Activated CD8-positive, alpha-beta memory T cell treated with anti-CD3 and anti-CD28 coated beads for 1 hour (primary cell): Measurements from ENCODE around the gene ZNFX1.
"Not testable (repeated sequence)": the region's sequence is repeated elsewhere in the genome, so short reads cannot be mapped to it uniquely, and the experiment has no call there.

Experiments
- DNase-seq, 2 donors: peaks; one replicate each; pipeline ENCODE4 v3.0.0-alpha.2; 2020; ENCODE audit warnings: low read depth in 1 of 2; ENCODE audit errors: extremely low read depth in 1 of 2

Gene ZNFX1

DNA sequence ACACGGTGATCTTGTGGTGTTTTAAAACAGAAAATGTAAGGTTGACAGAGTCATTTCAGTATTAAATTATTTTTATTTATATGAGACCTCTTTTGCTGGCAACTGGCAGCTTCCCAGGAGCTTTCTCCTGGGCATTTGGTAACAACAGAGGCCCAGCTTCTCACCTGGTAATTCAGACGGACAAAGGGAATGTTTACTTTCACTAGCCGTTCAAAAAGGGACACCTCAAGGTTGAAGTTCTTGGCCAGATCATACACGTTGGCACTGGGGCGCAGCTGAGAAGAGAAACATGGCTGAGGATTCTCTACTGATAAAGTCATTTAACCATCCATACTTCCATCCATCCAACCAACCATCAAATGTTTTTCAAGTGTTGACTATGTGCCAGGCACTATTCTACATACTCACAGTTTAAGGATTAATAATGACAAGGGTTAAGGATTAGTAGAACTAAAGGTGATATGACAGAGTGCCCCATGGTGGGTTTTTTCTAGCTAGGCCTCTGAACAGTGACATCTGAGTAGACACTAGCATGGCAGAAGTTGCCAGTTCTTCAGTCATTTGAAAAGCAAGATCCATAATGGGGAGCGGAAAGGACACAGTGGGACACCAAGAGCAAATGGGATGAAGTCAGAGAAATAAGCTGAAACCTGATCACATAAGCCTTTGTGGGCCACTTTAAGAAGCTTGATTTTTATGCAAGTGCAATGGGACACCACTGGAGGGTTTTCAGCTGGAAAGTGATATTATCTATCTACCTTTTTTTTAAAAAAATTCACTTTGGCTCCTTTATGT is 25.1 kb downstream of the ZNFX1 start:
- no peak for DNase-seq

GRCh38 chr20:49248879-49249665 is 28.8 kb downstream of the ZNFX1 start:
- no peak for DNase-seq

- DNase-seq: no peak
These were observed 29.6 kb downstream of the ZNFX1 start for GRCh38 chr20:49248301-49248700.

- DNase-seq: no peak
These were observed 30.1 kb downstream of the ZNFX1 start for GRCh38 chr20:49247792-49248191.

DNA sequence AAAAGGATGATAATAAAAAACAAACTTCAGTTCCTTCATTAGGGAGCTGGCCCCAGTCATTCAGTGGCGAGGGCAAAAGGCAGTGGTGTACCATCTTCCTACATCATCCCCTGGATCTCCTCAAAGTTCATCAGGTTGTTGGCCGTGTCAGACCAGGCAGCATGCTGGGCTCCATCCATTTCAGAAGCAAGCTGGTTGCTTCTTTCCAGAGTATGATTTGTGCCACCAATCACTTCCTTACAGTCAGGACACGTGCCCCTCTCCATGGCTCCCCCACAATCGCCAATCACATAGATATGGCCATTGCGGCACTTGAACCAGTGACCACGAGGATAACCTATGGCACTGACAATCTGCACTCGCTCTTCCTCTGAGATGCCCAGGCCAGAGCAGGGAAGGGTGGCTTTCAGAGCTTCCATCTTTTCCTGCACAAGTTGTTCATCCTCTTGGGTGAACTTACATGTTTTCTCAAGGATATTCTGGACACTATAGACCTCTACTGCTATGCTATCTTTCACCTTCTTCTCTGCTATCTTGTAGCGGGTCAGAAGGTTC is 30.6 kb downstream of the ZNFX1 start:
- DNase-seq: no peak

- DNase-seq: no peak
These were observed 31.7 kb downstream of the ZNFX1 start for GRCh38 chr20:49245921-49246740.

GRCh38 chr20:49237531-49237930 is 40.3 kb downstream of the ZNFX1 start:
- DNase-seq: no peak

- no peak for DNase-seq
These were observed 41.6 kb downstream of the ZNFX1 start for GRCh38 chr20:49236301-49236700.

- DNase-seq: no peak
These were observed 43.0 kb downstream of the ZNFX1 start for GRCh38 chr20:49234831-49235230.

GRCh38 chr20:49233226-49233625 is 44.6 kb downstream of the ZNFX1 start:
- DNase-seq: no peak

GRCh38 chr20:49231471-49231870 is 46.4 kb downstream of the ZNFX1 start:
- no peak for DNase-seq

DNA sequence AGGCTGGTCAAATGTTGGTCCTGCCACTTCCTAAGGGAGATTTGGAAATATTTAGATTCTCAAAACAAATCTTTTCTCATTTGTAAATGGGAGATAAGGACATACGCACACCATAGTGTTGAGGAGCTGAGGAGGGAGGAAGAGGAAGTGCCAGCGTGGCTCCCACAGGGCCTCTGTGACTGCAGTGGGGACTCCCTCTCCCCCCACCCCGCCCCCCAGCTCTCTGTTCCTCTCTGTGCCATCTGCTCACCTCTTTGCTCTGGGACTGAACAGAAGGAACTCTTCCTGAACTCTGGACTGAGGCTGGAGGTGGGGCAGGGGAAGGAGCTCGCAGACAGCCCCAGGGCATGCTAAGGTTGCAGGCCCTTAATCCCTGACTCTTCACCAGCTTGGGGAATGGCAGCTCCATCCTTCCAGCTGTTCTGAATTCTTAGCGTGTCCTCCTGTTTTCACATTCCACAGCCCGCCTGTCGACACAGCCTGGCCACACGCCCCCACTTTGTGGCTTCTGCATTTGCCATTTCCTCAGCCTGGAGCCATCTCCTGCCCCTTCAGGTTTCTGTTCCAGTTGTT is 47.2 kb downstream of the ZNFX1 start:
- no peak for DNase-seq

- DNase-seq: no peak
These were observed 47.8 kb downstream of the ZNFX1 start for GRCh38 chr20:49230021-49230420.

- DNase-seq: no peak
These were observed 48.5 kb downstream of the ZNFX1 start for GRCh38 chr20:49229381-49229780.

GRCh38 chr20:49228676-49229075 is 49.2 kb downstream of the ZNFX1 start:
- no peak for DNase-seq

- DNase-seq: no peak
These were observed 52.0 kb downstream of the ZNFX1 start for GRCh38 chr20:49225896-49226295.

GRCh38 chr20:49219924-49220831 is 57.7 kb downstream of the ZNFX1 start:
- no peak for DNase-seq

DNA sequence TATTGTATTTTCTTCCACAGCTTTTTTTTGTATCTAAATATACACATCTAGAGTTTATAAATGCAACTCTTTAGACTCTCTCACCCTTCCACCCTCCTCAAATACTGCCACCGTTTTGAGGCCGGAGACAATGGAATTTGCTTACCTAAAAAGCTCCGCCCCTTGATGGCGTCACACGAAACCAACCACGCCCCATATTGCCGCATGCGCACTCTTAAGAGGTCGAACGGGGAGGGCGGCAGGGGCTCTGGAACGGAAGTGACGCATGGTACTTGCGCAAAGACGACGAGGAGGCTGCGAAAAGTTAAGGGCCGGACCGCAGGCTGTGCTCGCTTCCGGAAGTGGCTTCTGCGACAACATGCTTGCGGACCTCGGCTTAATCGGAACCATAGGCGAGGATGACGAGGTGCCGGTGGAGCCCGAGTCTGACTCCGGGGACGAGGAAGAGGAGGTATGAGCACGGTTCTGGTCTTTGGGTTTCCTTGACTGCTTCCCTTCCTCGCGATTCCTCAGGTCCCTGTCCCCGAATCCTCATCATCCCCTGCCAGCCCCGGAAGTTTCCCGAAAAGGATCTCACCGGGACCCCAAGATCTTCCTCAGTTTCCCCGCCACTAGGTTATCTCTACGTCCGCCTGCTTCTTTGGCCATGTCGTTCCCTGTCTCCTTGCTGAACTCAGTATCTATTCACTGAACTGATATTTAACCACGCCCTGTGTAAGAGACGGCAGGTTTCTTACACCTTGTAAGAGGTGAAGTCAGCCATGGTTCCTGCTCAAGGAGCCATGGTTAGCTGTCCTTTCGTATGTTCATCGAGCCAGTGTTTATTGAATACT is 58.5 kb downstream of the ZNFX1 start, which contains the start of gene DDX27:
Gene DDX27, plus strand, starts transcription at position 326 of the 833 bp plus-strand sequence. Its CDS starts 33 bp downstream, at position 359.
- peak; percentile 91 to 92 for DNase-seq

DNA sequence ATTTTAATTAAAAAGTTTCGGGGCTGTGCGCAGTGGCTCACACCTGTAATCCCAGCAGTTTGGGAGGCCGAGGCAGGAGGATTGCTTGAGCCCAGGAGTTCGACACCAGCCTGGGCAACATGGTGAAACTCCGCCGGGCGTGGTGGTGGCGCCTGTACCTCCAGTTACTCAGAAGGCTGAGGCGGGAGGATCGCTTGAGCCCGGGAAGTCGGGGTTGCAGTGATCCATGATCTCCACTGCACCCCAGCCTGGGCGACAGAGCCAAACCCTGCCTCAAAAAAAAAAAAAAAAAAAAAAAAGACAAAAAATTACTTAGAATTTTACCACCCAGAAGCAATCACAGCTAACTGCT is 59.1 kb downstream of the ZNFX1 start:
- DNase-seq: not testable (repeated sequence)
